ENCODE measurements around the gene DPAGT1.
"Not testable (repeated sequence)": the region's sequence is repeated elsewhere in the genome, so short reads cannot be mapped to it uniquely, and the experiment has no call there.

DPAGT1 gene

DNA sequence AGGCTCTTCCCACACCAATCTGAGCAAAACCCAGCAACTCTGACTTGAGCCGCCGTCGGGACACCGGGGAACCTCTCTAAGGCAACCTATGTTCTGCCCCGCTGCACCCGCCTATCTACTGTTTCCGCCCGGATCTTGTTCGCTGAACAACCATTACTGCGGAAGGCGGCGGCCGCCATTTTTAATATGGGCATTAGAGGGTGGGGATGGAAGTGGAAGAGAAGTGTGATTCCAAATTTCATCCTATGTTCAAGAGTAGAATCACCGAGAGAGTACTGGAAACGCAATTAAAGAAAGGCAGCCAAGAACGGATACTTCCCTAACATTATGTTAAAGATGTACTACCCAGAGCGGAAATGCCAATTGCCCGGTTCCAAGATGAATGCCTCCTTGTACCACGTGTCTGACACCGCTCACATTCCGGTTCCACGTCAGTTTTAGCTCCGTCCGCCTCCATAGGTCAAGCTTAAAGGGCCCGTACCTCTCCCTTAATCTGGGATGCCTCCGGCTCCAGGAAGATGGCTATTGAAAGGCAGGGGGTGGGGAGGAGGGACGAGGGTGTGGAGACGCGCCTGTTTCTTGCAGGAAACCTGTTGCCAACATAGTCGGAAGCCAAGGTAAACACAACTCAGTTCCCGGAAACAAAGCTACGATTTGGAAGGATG, at the start of gene DPAGT1:
Gene DPAGT1, minus strand, starts transcription at position 95 of the 665 bp plus-strand sequence. CDS start 198 bp downstream, outside the sequence.
- DNase-seq (ENCODE audit: low spot score) = peak; percentile 99

DNA sequence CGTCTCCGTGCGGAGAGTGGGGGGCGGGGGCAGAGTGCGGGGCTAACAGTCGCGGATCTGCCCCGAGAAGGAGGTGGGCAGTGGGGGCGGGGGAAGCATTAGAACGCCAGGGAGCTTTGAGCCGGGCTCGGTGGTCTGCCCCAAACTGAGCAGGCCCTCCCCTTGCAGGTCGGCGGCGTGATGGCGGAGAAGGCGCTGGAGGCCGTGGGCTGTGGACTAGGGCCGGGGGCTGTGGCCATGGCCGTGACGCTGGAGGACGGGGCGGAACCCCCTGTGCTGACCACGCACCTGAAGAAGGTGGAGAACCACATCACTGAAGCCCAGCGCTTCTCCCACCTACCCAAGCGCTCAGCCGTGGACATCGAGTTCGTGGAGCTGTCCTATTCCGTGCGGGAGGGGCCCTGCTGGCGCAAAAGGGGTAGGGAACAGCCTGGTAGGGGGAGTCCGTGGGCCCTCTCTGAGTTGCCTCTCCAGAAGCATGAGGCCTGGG, 48.2 kb upstream of the DPAGT1 start:
- no peak for DNase-seq (ENCODE audit: low spot score)

DNA sequence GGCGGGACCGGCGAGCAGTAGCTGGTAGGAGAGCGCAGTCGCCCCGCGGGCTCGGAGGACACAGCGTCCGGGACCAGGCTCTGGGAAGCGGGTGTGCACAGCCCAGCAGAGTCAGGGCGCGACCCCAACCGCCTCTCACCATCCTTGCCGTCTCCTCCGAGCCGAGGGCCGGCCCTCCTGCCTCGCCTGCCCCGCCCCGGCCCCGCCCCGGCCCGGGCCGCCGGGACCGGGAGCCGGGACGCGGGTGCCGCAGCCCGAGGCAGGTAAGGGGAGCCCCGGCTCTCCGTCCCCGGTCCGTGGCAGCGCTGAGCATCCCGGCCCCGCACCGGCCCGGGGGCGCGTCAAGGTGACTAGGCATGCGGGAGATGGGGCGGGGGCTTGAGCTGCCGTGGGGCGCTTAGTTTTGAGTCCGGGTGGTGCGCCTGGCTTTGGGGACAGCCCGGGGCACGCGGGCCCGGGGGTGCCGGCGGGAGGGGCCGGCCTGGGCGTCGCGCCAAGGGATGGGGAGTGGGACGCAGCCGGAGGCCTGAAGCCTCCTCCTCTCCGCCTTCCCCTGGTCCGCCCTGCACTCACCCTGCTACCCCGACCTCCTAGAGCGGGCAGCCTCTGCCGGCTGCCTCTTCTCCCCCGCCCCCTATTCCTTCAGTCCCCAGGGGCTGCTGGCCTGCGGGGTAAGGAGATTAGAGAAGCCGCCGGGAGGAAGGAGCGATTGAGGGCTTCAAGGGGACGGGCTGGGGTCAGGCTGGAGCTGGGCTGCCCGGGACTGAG, 47.5 kb upstream of the DPAGT1 start, which contains the start of gene ABCG4:
Gene ABCG4, plus strand, starts transcription at position 35 of the 768 bp plus-strand sequence. CDS start 914 bp downstream, outside the sequence.
- peak; percentile 45 for DNase-seq (ENCODE audit: low spot score)

DNA sequence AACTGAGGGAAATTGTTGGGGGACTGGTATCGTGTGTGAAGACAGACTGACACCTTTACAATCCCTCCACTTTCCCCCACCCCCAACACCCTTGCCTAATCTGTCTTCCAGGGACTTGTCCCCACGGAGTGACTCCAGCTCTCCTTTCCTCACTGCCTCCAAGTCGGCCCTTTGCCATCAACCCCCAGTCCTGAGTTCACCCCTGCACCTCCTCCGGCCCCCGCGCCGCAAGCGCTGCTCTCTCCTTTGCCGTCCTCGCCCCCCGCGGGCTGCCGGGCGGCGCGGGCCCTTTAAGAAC, 47.0 kb upstream of the DPAGT1 start:
- no peak for DNase-seq (ENCODE audit: low spot score)

DNA sequence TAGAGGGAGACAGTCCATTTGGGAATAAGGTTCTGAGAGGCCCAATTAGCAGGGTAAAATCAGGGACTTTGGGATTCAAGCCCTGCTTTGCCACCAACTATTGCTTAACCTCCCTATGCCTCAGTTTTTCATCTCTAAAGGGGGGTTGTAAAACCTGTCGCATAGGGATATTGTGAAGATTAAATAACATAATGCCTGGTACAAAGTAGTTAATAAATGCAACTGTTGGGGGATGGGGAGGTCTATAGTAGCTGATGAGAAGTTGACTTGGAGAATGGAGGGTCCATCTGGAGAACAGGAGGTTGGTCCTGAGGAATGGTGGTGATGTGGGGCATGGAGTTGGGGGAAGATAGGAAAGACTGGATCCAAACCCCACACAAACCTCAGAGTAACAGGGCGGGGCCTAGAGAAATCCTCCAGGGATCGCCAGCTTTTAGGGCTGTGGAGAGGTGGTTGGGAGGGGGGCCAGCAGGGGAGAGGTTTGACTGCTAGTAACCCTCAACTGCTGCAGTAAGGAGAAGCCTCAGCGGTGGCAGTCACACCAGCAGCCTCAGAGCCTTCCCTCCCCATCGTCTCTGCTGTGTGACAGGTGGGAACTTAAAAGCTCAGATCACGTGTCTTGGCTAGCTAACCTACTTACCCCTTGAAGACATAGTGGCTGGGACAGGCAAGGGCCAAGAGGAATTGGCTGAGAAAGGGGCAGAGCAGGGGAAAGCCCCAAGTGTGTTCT, 46.1 kb upstream of the DPAGT1 start:
- DNase-seq (ENCODE audit: low spot score) = peak; percentile 94

DNA sequence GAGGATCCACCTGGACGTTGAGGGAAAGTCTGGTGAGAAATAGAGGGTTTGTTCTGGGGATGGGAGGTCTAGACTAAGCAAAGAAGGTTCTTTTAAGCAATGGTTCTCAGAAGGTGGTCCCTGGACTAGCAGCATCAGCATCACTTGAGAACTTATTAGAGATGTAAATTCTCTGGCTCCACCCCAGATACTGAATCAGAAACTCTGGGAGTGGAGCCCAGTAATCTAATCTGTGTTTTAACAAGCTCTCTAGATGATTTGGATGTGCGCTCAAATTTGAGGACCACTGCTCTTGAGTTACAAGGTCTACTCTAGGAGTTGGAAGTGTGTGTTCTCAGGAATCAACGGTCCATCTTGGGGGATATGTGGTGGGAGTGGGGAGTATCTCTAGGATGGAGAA, 43.9 kb upstream of the DPAGT1 start:
- DNase-seq (ENCODE audit: low spot score) = no peak

DNA sequence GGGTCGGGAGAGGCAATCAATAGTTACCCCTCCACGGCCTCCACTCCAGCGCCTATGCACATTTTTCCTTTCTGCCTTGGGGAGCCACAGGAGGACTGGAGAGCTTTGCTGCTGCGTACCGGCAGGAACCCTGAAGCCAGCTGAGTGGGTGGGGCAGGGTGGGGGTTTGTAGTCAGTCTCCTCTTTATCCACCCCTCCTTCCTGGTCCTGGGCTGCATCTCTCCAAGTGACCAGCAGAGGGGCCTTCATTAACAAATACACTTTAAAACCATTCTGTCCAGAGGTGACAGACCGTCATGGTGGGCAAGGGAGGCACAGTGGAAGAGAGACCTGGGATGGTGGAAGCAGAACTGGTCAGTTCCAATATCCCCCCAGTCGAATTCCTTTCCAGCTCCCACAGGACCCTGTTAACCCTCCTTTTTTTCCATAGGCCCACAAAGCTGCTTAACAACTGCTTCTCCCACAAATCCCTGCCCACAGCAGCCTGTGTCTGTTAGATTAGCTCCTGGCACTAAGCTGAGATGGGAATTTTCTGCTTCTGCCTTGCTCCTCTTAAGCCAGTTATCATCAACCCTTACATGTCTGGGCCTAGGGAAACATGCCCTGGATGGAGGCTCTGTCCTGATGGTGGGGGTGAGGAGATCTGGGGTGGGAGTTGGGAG, 43.3 kb upstream of the DPAGT1 start:
- peak; percentile 75 for DNase-seq (ENCODE audit: low spot score)

DNA sequence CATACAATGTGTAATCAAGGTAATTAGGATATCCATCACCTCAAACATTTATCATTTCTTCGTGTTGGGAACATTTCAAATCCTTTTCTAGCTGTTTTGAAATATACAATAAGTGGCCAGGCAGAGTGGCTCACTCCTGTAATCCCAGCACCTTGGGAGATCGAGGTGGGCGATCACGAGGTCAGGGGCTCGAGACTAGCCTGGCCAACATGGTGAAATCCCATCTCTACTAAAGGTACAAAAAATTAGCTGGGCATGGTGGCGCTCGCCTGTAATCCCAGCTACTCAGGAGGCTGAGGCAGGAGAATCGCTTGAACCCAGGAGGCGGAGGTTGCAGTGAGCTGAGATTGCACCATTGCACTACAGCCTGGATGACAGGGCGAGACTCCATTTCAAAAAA, 37.6 kb upstream of the DPAGT1 start:
- DNase-seq (ENCODE audit: low spot score) = not testable (repeated sequence)

DNA sequence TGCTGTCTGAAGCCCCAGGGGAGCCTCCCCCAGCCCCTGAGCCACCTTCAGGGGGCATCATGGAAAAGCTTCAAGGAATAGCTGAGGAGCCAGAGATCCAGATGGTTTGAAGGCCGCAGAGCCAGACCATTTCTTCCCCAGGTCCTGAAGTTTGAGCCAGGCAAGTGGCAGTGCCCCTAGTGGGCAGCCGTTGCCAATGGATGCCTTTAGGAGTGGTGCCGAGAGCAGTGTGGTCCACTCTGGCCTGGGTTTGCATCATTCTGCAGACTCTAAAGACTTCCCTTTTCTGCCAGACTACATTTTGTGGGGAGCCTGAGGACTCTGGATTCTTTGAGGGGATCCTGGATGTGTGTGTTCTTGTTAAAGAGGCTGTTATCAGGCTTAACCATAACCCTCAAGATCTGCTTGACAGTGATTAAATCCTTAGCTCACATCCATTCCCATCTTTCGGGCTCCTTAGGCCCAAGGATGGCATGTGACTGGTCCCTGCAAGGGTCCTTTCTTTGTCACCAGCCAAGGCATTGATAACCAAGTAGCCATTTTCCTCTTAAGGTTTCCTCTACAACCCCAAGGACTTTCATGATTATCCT, 32.8 kb upstream of the DPAGT1 start:
- peak; percentile 34 for DNase-seq (ENCODE audit: low spot score)

DNA sequence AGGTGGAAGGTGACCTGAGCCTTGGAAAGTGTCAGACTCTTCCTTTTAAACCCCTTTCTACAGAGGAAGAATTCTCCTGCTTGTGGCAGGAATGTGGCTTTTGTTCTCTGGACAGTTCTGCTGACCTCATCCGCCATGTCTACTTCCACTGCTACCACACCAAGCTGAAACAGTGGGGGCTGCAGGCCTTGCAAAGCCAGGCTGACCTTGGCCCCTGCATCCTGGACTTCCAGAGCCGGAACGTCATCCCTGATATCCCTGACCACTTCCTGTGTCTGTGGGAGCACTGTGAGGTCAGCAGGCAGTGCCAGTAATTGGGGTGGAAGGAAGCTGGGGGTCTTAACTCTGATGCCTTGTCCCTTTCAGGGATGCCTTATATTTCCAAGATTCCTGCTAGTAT, 29.0 kb upstream of the DPAGT1 start:
- no peak for DNase-seq (ENCODE audit: low spot score)

DNA sequence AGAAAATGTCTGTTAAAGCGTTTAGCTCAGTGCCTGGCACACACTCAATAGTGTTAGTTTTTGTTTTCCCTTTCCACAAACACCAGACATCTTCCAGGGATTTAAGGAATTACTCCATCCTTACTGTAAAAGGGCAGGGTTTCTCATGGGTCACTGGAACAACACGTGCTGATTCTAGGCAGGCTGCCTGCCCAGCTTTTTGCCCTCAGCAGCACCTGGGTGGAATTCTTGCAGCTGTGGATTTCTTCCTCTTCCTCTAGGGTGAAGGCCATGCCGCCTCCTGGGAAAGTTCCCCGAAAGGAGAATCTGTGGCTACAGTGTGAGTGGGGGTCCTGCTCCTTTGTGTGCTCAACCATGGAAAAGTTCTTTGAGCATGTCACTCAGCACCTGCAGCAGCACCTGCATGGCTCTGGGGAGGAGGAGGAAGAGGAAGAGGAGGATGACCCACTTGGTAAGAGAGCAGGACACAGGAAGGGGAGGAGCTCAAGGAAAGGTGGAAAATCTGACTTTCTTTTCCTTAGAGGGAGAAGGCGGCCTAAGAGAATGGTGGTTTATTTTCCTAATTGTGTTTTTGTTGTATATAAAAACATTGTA, 25.1 kb upstream of the DPAGT1 start:
- DNase-seq (ENCODE audit: low spot score) = no peak

DNA sequence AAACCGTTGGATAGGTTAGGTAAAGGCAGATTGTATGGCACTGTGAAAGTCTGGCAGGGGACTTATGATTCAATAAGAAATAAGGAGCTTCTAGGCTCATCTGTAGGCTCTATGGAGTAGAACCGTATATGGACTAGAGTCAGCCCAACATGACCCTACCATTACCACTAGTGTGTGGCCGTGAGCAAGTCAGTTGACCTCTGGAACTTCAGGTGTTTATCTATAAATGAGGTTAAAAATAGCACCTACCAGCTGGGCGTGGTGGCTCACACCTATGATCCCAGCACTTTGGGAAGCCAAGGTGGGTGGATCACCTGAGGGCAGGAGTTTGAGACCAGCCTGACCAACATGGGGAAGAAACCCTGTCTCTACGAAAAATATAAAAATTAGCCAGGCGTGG, 24.2 kb upstream of the DPAGT1 start:
- DNase-seq (ENCODE audit: low spot score) = no peak

DNA sequence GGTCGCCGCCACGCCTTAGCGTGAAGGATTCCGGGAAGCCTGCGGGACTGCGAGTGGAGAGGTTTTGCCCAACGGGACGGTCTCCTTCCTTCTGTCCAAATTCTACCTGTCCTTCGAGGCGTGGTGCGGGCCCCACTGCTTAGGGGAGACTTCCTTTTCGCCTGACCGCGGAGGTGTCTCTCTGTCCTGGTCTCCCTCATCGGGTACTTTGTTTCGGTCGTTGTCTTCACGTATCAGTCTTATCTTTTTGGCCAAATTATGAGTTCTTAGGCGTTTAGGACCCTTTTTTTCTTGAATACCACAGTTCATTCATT, 20.1 kb upstream of the DPAGT1 start:
- DNase-seq (ENCODE audit: low spot score) = no peak

DNA sequence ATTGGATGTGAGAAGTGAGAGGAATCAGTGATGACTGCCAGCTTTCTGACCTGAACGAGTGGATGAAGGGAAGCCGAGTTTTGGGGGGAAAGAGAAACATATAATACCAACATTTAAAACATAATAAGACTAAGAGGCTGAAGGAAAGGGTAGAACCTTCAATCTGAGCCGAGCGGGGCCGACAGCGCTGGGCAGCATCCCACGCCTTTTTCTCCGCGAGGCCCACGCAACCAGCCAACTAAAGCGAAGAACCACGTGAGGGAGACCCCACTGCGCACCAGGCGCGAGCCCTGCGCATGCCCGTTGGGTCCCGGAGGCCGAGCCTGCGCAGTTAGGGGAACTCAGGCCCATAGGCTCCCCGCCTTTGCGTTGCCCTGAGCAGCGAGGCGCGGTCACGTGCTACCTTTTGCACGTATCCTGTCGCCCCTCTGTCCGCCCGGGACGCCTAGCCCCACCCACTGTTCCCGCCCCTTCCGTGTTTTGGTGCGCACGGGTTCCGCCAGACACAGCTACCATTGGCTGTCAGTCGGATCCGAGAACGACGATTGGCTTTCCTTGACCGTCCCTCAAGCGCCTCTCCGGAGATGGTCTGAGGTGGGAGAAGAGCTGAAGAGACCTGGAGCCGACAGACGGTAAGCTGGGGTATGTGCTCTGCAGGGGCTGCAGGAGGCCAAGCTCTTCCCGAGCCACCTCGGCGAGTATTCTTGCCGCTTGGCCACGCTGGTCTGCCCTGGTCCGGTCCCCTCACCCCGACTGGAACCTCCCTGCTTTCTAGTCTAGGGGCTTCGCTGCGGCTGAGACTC, 19.6 kb upstream of the DPAGT1 start, which contains the start of gene HINFP:
Gene HINFP, plus strand, starts transcription at position 573 of the 803 bp plus-strand sequence. CDS start 5,365 bp downstream, outside the sequence.
- DNase-seq (ENCODE audit: low spot score) = peak; percentile 100

DNA sequence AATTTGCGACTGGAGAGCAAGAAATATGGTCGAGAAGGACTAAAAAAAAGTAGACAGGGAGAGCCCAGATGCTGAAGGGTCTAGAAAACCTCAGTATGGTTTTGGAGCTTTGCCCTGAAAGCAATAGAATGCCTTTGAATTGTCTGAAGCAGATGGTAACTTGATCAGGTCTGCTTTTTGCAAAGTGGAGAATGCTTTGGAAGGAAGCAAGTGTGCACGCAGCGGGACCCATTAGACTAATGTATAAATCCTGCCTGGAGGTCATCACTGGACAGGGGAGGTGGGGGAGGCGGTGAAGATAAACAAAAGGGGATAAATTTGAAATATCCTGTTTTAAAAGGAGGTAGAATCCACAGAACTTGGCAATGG, 19.0 kb upstream of the DPAGT1 start:
- DNase-seq (ENCODE audit: low spot score) = no peak

DNA sequence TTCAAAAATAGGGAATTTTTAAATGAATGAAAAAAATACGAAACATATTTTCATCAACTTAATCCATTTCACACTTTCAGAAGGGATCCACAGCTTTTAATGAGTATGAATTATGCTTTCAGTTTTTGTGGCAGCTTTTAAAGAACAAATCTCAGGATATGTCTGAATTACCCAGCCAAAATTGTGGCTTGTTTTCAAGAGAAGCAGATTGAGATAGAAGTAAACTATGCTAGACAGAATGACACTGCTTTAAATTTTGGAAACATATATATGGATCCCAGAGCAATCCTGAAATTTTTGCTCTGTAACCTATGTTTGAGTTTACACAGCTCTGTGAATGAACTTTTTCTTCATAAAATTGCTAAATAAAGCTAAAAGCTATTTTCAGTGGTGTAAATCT, 17.3 kb upstream of the DPAGT1 start:
- no peak for DNase-seq (ENCODE audit: low spot score)

DNA sequence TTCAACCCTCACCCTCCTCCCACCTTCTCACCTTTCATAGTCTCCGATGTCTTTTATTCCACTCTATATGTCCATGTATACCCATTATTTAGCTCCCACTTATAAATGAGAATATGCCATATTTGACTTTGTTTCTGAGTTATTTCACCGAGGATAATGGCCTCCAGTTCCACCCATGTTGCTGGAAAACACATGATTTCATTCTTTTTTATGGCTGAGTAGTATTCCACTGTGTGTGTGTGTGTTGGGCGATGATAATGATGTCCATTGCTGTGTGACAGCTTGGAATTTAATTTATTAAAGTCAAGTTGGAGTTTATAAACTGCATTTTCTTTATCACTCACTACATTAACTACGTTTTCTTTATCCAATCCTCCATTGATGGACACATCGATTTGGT, 16.6 kb upstream of the DPAGT1 start:
- no peak for DNase-seq (ENCODE audit: low spot score)

DNA sequence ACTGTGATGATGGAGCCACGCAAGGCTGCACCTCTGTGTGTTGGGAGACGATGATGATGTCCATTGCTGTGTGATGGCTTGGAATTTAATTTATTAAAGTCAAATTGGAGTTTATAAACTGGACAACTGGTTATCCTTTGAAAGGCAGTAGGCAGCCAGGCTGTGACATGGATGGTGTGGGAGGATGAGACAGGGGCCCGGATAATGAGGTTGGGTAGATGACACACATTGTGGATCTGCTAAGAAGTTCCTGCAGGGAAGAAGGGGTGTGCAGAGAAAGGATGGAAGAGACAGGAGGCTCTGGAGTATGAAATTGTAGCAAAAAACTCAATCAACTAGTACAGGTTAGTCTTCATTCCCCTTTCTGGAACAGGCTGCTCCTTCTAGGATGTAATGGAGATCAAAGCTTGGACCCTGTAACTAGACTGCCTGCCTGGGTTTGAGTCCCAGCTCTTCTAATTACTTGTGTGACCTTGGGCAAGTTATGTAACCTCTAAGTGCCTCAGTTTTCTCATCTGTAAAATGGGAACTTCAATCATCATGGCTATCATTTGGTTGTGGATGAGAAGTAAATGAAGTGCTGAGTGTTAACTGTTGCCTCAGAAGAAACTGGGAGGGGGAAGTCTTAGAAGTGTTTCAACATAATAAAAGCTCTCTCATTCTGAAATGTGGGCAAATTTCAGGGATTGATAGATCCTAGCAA, 15.5 kb upstream of the DPAGT1 start:
- no peak for DNase-seq (ENCODE audit: low spot score)

DNA sequence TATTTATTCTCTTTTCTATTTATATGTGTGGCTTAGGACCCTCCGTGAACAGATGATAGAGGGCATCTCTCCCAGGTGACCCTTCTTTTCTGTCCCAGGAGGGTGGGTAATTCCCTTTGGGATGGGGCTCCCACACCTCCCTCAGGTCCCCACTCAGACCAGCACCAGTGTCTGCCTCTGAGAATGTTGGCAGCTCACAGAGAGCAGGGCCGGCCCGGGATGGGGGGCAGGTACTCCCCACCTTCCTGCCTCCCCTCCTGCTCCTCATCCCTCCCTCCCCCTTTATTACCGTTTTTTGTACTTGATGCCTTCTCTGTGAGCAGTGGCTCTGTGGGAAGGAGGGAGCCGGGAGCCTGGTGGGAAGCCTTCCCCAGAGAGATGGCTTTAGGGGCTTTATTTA, 14.9 kb upstream of the DPAGT1 start:
- no peak for DNase-seq (ENCODE audit: low spot score)

DNA sequence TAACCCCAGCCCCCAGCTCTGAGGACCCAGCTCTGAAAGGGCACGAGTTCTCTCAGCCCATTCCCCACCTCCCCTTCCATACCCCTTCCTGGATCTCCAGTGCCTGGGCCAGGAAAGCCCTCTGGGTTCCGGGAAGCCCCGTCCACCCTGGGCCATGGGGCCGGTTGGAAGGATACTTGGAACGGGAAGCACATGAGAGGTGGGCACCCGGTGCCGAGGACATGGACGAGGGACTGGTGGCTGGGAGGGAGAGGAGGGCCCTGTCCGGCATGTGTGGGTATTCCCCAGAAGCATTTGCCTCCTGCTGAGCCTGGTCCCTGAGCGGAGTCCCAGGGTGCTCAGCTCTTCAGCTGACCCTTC, 14.6 kb upstream of the DPAGT1 start:
- no peak for DNase-seq (ENCODE audit: low spot score)

Measured in cerebellar cortex (tissue), 1 donor.